Measurements from ENCODE around the gene PGAP3.

PGAP3 gene

DNA sequence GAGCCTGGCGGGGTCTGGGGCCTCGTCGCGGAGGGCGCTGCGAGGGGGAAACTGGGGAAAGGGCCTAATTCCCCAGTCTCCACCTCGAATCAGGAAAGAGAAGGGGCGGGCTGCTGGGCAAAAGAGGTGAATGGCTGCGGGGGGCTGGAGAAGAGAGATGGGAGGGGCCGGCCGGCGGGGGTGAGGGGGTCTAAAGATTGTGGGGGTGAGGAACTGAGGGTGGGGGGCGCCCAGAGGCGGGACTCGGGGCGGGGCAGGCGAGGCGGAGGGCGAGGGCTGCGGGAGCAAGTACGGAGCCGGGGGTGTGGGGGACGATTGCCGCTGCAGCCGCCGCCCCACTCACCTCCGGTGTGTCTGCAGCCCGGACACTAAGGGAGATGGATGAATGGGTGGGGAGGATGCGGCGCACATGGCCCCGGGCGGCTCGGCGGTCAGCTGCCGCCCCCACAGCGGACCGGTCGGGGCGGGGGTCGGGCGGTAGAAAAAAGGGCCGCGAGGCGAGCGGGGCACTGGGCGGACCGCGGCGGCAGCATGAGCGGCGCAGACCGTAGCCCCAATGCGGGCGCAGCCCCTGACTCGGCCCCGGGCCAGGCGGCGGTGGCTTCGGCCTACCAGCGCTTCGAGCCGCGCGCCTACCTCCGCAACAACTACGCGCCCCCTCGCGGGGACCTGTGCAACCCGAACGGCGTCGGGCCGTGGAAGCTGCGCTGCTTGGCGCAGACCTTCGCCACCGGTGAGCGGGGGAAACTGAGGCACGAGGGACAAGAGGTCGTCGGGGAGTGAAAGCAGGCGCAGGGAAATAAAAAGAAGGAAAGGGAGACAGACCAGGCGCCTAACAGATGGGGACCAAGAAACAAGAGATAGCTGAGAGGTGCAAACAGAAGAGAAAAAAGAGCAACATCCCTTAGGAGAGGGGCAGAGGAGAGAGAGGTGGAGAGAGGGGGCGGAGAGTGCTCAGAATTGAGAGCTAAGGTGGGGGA, 19.6 kb downstream of the PGAP3 start, which contains the start of gene PNMT:
TSS of gene PNMT (plus strand) at position 509 of the 980 bp plus-strand sequence. CDS start at position 532, 23 bp downstream.
- TF ChIP-seq, protein P1, sequence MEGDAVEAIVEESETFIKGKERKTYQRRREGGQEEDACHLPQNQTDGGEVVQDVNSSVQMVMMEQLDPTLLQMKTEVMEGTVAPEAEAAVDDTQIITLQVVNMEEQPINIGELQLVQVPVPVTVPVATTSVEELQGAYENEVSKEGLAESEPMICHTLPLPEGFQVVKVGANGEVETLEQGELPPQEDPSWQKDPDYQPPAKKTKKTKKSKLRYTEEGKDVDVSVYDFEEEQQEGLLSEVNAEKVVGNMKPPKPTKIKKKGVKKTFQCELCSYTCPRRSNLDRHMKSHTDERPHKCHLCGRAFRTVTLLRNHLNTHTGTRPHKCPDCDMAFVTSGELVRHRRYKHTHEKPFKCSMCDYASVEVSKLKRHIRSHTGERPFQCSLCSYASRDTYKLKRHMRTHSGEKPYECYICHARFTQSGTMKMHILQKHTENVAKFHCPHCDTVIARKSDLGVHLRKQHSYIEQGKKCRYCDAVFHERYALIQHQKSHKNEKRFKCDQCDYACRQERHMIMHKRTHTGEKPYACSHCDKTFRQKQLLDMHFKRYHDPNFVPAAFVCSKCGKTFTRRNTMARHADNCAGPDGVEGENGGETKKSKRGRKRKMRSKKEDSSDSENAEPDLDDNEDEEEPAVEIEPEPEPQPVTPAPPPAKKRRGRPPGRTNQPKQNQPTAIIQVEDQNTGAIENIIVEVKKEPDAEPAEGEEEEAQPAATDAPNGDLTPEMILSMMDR (IDR thresholded peaks at IDR 0.05; ENCODE audit: low read length, missing control alignments), result peak; percentile 48
- DNase-seq (ENCODE audit: low read depth), result peak; percentile 61
- no peak within 1 kb of the TSS for H3K4me3 ChIP-seq (replicated peaks; ENCODE audit: low read depth, low read length)

DNA sequence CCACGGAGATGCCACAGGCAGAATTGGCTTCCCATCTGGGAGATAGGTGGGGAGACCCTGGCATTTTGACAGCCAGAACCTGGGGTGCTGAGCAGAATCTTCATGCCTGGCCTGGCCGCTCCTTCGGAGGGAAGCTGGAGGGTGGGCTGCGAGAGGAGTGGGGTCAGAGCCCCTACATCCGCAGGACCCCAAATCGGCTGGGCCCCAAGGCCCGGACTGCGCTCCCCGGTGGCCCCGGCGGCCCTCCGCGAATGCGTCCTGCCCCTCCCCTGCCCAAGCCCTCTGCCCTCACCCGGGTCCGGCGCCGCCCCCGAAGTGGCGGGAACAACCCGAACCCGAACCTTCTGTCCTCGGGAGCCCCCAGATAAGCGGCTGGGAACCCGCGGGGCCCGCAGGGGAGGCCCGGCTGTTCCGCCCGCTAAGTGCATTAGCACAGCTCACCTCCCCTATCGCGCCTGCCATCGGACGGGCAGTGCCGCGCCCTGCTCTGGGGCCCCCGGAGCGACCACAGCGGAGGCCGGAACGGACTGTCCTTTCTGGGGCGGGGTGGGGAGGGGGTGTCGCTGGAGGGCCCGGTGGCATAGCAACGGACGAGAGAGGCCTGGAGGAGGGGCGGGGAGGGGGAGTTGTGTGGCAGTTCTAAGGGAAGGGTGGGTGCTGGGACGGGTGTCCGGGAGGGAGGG, 20.5 kb downstream of the PGAP3 start:
- no peak for DNase-seq (ENCODE audit: low read depth)
- no peak overlapping the region for H3K4me3 ChIP-seq (replicated peaks; ENCODE audit: low read depth, low read length)
- TF ChIP-seq, protein P1 (IDR thresholded peaks at IDR 0.05; ENCODE audit: low read length, missing control alignments), result no peak

DNA sequence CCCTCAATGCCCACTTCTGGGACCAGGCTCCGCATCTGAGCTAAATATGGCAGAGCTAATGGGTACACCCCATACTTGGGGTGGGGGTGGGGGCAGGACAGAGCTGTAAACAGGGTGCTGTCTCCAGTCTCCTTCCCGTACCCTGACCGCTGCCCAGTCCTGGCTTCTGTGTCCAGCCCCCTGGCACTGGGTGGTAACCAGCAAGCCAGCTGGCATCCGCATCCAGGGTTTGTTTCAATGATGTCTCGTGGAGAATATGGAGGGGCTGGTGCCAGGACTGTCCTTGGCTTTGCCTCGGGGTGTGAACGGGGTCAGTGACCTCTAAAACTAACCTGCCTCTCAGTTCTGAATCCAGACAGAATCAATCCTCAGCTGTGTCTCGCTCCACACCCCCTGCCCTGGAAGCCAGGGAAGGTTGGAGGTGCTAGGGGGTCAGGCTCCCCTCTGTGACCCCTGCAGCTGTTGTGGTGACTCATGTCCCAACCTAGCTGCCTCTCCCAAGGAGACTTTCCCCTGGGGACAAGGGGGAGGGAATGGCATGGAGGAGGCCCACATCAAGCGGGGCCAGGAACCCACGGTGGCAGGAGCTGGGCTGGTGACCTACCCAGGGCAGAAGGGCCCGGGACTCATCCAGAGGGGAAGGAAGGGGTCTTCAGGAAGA, 21.1 kb downstream of the PGAP3 start:
- TF ChIP-seq, protein P1 (IDR thresholded peaks at IDR 0.05; ENCODE audit: low read length, missing control alignments), result no peak
- no peak for DNase-seq (ENCODE audit: low read depth)
- no peak overlapping the region for H3K4me3 ChIP-seq (replicated peaks; ENCODE audit: low read depth, low read length)

DNA sequence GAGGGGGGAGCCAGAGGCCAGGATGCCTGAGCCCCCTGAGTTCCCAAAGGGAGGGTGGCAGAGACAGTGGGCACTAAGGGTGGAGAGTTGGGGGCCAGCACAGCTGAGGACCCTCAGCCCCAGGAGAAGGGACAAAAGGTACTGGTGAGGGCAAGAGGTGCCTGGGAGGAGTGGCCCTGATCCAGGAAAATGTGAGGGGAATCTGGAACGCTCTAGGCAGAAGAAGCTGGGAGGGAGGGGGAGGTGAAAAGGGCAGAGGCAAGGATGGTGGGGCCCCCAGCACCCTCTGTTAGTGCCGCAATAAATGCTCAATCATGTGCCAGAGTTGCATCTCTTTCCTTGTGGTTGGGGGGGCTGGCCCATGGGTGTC, 21.6 kb downstream of the PGAP3 start:
- H3K4me3 ChIP-seq (replicated peaks; ENCODE audit: low read depth, low read length), result no peak overlapping the region
- TF ChIP-seq, protein P1 (IDR thresholded peaks at IDR 0.05; ENCODE audit: low read length, missing control alignments), result no peak
- DNase-seq (ENCODE audit: low read depth), result no peak

DNA sequence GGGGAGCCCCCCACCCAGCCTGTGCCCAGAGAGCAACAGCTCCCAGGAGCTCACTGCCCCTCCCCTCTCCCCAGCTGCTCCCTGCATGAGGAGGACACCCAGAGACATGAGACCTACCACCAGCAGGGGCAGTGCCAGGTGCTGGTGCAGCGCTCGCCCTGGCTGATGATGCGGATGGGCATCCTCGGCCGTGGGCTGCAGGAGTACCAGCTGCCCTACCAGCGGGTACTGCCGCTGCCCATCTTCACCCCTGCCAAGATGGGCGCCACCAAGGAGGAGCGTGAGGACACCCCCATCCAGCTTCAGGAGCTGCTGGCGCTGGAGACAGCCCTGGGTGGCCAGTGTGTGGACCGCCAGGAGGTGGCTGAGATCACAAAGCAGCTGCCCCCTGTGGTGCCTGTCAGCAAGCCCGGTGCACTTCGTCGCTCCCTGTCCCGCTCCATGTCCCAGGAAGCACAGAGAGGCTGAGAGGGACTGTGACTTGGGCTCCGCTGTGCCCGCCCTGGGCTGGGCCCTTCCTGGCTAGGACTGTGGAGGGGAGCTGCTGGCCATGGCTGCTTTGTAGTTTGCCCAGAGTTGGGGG, 22.1 kb downstream of the PGAP3 start:
- no peak for DNase-seq (ENCODE audit: low read depth)
- H3K4me3 ChIP-seq (replicated peaks; ENCODE audit: low read depth, low read length), result no peak overlapping the region
- TF ChIP-seq, protein P1 (IDR thresholded peaks at IDR 0.05; ENCODE audit: low read length, missing control alignments), result no peak

All from fibroblast of pulmonary artery (primary cell).